Pancreas (tissue), 10 donors: ENCODE data around the gene SLC25A42. TPM values are rescaled to one million over a fixed set of nuclear protein-coding genes. Genes with fewer than 3 reads are reported as not detected.
"Not testable (repeated sequence)": the region's sequence is repeated elsewhere in the genome, so short reads cannot be mapped to it uniquely, and the experiment has no call there.

ENCODE experiments used
- ATAC-seq, 4 donors: fragments of 200-7000 bp; cut with Tn5 transposase; one replicate each; pipeline versions ENCODE4 v1.8.0 to v1.9.1; 2020; ENCODE audit warnings: mild to moderate bottlenecking in 4 of 4, moderate library complexity in 4 of 4
- DNase-seq, 6 donors: peaks; one replicate each; pipeline ENCODE4 v3.0.0-alpha.2; 2020
- FAIRE-seq: peaks from 2 replicates; lab custom pipeline; 2012; peaks lifted over from hg19 to GRCh38; lab: Jason Lieb, UNC
- H3K27ac ChIP-seq, 4 donors: fragments of 200-600 bp; sonication (generic); 1 replicate in 3 of 4; 2 replicates in 1 of 4; pipeline versions ENCODE4 v1.5.0 to v1.8.0; 2020
- H3K27me3 ChIP-seq, 4 donors: fragments of 200-600 bp; one replicate each; pipeline ENCODE4 v1.8.0; 2021
- H3K36me3 ChIP-seq, 3 donors: fragments of 200-600 bp; sonication (generic) in 1 of 3; one replicate each; pipeline versions ENCODE4 v1.5.0 to v1.8.0; 2020 to 2021
- H3K4me1 ChIP-seq, 3 donors: fragments of 200-600 bp; one replicate each; pipeline ENCODE4 v1.8.0; 2021
- H3K4me3 ChIP-seq, 4 donors: fragments of 200-600 bp; sonication (generic) in 2 of 4; one replicate each; pipeline versions ENCODE4 v1.5.0 to v1.8.0; 2020 to 2021
- H3K9me3 ChIP-seq, 4 donors: fragments of 200-600 bp; one replicate each; pipeline ENCODE4 v1.8.0; 2021
- CTCF ChIP-seq, 4 donors: fragments of 200-600 bp; sonication (generic) in 3 of 4; IDR thresholded peaks; one replicate each; pipeline versions ENCODE4 v1.5.0 to v1.8.0; 2021; ENCODE audit warnings: antibody characterized with exemption in 4 of 4
- WGBS, 2 donors: extraction: QIAGEN DNeasy Blood & Tissue Kit; methylation state at CpG; one replicate each; pipeline ENCODE4 v1.1.7; 2013; 5-methylcytosine and 5-hydroxymethylcytosine counted together
- intact Hi-C, 3 donors: fragments of 100-400 bp; cut with DNase I; formaldehyde crosslinking; loops; one replicate each; pipeline versions ENCODE4 v1.11.1 to v1.14.2; 2022
- polyA plus RNA-seq, 2 donors: library from polyadenylated mRNA; stranded (reverse); fragments of 200-250 nt; gene quantifications; one replicate each; pipeline ENCODE4 v1.2.3, GENCODE V29; 2013
- total RNA-seq, 6 donors: library from RNA; stranded (reverse); fragmentation: NEBNext Ultra II Directional in 4 of 6; extraction: Animal tissue kit (Norgen Biotek cat#: 25700) in 4 of 6; gene quantifications; one replicate each; pipeline versions ENCODE4 v1.2.1 to v1.2.4, GENCODE V29; 2021 to 2023
- donor health status: healthy with polysubstance abuse.
- donor health status: DM: no; HTN: no; CAD: no; lungs with moderate emphysema.
- donor health status: DM: no; HTN: no; CAD: no.
- donor health status: control.
- donor health status: control.
- donor health status: Bipolar disorder and iron deficiency.
- donor health status: DM: yes; HTN: yes; CAD: no.
- donor health status: DM: no; HTN: no; CAD: no.
- donor health status: DM: no; HTN: no; CAD: no.
- donor health status: DM: yes; HTN: yes; CAD: no.

The SLC25A42 gene
- total and polyA plus RNA-seq, 8 donors = 3.9 to 8.7 (median 6.6) TPM

DNA sequence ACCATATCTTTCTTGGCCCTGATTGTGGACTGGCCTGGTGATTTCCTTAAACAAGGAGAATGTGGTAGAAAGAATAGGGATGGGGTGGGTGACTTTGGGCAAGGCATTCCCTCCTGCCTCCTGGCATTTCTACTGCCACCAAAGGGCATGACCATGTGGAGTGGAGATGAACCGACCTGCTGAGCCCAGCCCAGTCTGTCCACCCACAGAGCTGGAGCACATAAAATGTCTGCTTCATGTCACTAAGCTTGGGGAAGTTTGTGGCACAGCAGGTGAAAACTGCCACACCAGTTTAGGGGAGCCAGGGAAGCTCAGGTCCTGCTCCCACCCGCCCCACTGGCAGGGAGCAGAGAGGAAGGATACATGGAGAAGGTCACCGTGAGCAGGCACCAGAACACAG lies 68.2 kb downstream of the SLC25A42 start:
- DNase-seq (no peak), ATAC-seq (no peak), FAIRE-seq (no peak)
- H3K36me3 ChIP-seq = no peaks in the 10 kb centered on the region
- H3K27me3 ChIP-seq = no peaks in the 10 kb centered on the region
- H3K4me1 ChIP-seq = no peaks in the 10 kb centered on the region
- no peak overlapping the region for H3K27ac ChIP-seq
- no peak for TF ChIP-seq CTCF (IDR thresholded peaks at IDR 0.05)
- intact Hi-C loops = loop anchor here in 1 of 3 donors (10.0 kb wide), 1 partner anchor 77 kb away; no protein-coding TSS in a partner anchor
- no peaks in the 10 kb centered on the region for H3K9me3 ChIP-seq
- H3K4me3 ChIP-seq = no peak overlapping the region
- WGBS, 2 donors = 85 to 96% methylated on average over 3 of the region's 3 CpGs

- DNase-seq (no peak), ATAC-seq (no peak), FAIRE-seq (no peak)
- H3K27ac ChIP-seq = no peak overlapping the region
- WGBS, 2 donors = 97% methylated on average over 12 of the region's 12 CpGs
- no peak overlapping the region for H3K4me3 ChIP-seq
- no peaks in the 10 kb centered on the region for H3K27me3 ChIP-seq
- no peaks in the 10 kb centered on the region for H3K36me3 ChIP-seq
- no peaks in the 10 kb centered on the region for H3K9me3 ChIP-seq
- intact Hi-C loops = loop anchor here in 1 of 3 donors (10.0 kb wide), 1 partner anchor 78 kb away; no protein-coding TSS in a partner anchor
- no peak for TF ChIP-seq CTCF (IDR thresholded peaks at IDR 0.05)
- peaks cover 0 to 6% (median 0%) of the 10 kb centered on the region in 3 donors for H3K4me1 ChIP-seq
Measured at GRCh38 chr19:19132912-19133311, 69.1 kb downstream of the SLC25A42 start.

- DNase-seq (no peak), FAIRE-seq (no peak), ATAC-seq (no peak)
- Histone ChIP-seq H3K36me3 (no peaks in the 10 kb centered on the region), H3K27ac (no peak overlapping the region), H3K4me1 (peaks cover 0 to 6% (median 0%) of the 10 kb centered on the region in 3 donors), H3K4me3 (no peak overlapping the region), H3K9me3 (no peaks in the 10 kb centered on the region), H3K27me3 (no peaks in the 10 kb centered on the region)
- TF ChIP-seq CTCF (IDR thresholded peaks at IDR 0.05) = no peak
- intact Hi-C loops = loop anchor here in 1 of 3 donors (10.0 kb wide), 1 partner anchor 79 kb away; no protein-coding TSS in a partner anchor
- 87 to 91% methylated on average over 6 of the region's 6 CpGs for WGBS, 2 donors
Measured at GRCh38 chr19:19133985-19134384, 70.2 kb downstream of the SLC25A42 start.

DNA sequence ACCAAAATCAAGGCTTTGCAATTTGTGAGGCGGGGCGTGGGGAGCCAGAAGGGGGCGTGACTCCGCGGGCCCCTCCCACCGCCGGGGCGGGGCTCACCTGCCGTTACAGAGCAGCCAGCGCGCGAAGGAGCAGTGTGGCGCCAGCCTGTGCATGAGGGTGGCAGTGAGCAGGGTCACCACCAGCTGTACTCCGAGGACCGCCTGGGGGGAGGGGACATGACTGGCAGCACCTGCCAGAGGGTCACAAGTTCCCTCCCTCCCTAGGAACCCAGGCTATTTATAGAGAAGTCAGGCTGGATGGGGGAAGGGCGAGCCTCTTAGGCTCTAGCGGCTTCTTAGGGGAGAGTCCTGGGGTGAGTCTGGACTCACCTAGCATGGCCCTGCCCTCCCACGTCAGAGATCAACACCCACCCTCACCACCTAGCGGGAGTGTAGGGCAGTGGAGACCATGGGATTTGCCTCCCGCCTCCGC lies 70.9 kb downstream of the SLC25A42 start:
- H3K9me3 ChIP-seq = no peaks in the 10 kb centered on the region
- no peak overlapping the region for H3K27ac ChIP-seq
- H3K27me3 ChIP-seq = no peaks in the 10 kb centered on the region
- TF ChIP-seq CTCF (IDR thresholded peaks at IDR 0.05) = no peak
- WGBS, 2 donors = 30 to 34% methylated on average over 21 of the region's 21 CpGs
- no peaks in the 10 kb centered on the region for H3K36me3 ChIP-seq
- ATAC-seq (peak in 3 of 4 donors; percentile 11 to 51 (median 22)), FAIRE-seq (no peak), DNase-seq (peak in 5 of 6 donors; percentile 20 to 73 (median 67))
- H3K4me1 ChIP-seq = peaks cover 0 to 6% (median 0%) of the 10 kb centered on the region in 3 donors
- intact Hi-C loops = loop anchor here in 1 of 3 donors (10.0 kb wide), 1 partner anchor 80 kb away; no protein-coding TSS in a partner anchor
- no peak overlapping the region for H3K4me3 ChIP-seq

DNA sequence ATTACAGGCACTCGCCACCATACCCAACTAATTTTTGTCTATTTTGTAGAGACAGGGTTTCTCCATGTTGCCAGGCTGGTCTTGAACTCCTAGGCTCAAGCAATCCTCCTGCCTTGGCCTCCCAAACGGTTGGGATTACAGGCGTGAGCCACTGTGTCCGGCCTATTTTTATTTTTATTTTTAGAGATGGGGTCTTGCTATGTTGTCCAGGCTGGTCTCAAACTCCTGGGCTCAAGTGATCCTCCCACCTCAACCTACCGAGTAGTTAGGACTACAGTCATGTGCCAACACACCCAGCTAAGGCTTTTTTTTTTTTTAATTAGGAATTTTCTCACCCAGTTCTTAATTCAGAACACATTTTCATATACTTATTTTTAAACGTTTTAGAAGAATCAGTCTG lies 71.9 kb downstream of the SLC25A42 start:
- 73 to 86% methylated on average over 6 of the region's 6 CpGs for WGBS, 2 donors
- ATAC-seq, H3K27me3 ChIP-seq, H3K9me3 ChIP-seq, FAIRE-seq, H3K36me3 ChIP-seq, H3K27ac ChIP-seq, H3K4me3 ChIP-seq, DNase-seq, H3K4me1 ChIP-seq: not testable (repeated sequence)
- intact Hi-C loops = loop anchor here in 1 of 3 donors (10.0 kb wide), 1 partner anchor 81 kb away; no protein-coding TSS in a partner anchor
